ENCODE measurements around the gene MFSD12. TPM values are rescaled to one million over a fixed set of nuclear protein-coding genes. Genes with fewer than 3 reads are reported as not detected.

MFSD12 gene
- total and polyA plus RNA-seq, 2 experiments from 2014 or later, result 35.3 to 91.1 TPM

DNA sequence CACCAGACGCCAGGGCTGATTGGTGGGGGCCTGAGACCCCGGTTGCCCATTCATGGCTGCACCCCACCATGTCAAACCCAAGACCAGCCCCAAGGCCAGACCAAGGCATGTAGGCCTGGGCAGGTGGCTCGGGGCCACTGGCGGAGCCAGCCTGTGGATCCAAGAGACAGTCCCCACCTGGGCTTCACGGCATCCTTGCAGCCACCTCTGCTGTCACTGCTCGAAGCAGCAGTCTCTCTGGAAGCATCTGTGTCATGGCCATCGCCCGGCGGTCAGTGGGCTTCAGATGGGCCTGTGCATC lies 22.2 kb downstream of the MFSD12 start:
- 0 out of 3 replicates have a peak, but pooled peaks cover 3% of the 10 kb centered on the region for H3K9me3 Mint-ChIP-seq
- no peak overlapping the region for H3K27ac ChIP-seq (ENCODE audit: low read depth)
- H3K27ac Mint-ChIP-seq, result no peak overlapping the region
- peaks cover 21% of the 10 kb centered on the region for H3K27me3 Mint-ChIP-seq (ENCODE audit: insufficient read depth, low read depth, poor library complexity)
- no peak overlapping the region for H2AFZ ChIP-seq
- H3K36me3 Mint-ChIP-seq (ENCODE audit: low read depth), result peaks cover 36% of the 10 kb centered on the region
- H3F3A ChIP-seq (replicated peaks; ENCODE audit: low read depth), result peaks cover 7% of the 10 kb centered on the region; the same call in 1 of the 2 replicates
- H3K36me3 ChIP-seq (ENCODE audit: insufficient read depth), result no peaks in the 10 kb centered on the region
- ATAC-seq (no peak), DNase-seq (ENCODE audit: low spot score) (no peak)
- TF ChIP-seq, protein P1, sequence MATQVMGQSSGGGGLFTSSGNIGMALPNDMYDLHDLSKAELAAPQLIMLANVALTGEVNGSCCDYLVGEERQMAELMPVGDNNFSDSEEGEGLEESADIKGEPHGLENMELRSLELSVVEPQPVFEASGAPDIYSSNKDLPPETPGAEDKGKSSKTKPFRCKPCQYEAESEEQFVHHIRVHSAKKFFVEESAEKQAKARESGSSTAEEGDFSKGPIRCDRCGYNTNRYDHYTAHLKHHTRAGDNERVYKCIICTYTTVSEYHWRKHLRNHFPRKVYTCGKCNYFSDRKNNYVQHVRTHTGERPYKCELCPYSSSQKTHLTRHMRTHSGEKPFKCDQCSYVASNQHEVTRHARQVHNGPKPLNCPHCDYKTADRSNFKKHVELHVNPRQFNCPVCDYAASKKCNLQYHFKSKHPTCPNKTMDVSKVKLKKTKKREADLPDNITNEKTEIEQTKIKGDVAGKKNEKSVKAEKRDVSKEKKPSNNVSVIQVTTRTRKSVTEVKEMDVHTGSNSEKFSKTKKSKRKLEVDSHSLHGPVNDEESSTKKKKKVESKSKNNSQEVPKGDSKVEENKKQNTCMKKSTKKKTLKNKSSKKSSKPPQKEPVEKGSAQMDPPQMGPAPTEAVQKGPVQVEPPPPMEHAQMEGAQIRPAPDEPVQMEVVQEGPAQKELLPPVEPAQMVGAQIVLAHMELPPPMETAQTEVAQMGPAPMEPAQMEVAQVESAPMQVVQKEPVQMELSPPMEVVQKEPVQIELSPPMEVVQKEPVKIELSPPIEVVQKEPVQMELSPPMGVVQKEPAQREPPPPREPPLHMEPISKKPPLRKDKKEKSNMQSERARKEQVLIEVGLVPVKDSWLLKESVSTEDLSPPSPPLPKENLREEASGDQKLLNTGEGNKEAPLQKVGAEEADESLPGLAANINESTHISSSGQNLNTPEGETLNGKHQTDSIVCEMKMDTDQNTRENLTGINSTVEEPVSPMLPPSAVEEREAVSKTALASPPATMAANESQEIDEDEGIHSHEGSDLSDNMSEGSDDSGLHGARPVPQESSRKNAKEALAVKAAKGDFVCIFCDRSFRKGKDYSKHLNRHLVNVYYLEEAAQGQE (IDR thresholded peaks at IDR 0.05; ENCODE audit: unreplicated experiment), result no peak
- no peak for TF ChIP-seq JUNB (IDR thresholded peaks at IDR 0.05; ENCODE audit: unreplicated experiment)
- TF ChIP-seq, protein P2, sequence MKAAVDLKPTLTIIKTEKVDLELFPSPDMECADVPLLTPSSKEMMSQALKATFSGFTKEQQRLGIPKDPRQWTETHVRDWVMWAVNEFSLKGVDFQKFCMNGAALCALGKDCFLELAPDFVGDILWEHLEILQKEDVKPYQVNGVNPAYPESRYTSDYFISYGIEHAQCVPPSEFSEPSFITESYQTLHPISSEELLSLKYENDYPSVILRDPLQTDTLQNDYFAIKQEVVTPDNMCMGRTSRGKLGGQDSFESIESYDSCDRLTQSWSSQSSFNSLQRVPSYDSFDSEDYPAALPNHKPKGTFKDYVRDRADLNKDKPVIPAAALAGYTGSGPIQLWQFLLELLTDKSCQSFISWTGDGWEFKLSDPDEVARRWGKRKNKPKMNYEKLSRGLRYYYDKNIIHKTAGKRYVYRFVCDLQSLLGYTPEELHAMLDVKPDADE (IDR thresholded peaks at IDR 0.05), result no peak
- no peak for TF ChIP-seq CREB1 (CRISPR knock-in tag; IDR thresholded peaks at IDR 0.05; ENCODE audit: low read depth)
- no peak for TF ChIP-seq ZNF331 (CRISPR knock-in tag; IDR thresholded peaks at IDR 0.05; ENCODE audit: low read depth)
- no peak for TF ChIP-seq NANOG (IDR thresholded peaks at IDR 0.05; ENCODE audit: borderline replicate concordance)
- TF ChIP-seq EZH2phosphoT487 (IDR thresholded peaks at IDR 0.05; ENCODE audit: unreplicated experiment), result no peak
- TF ChIP-seq, protein P3, sequence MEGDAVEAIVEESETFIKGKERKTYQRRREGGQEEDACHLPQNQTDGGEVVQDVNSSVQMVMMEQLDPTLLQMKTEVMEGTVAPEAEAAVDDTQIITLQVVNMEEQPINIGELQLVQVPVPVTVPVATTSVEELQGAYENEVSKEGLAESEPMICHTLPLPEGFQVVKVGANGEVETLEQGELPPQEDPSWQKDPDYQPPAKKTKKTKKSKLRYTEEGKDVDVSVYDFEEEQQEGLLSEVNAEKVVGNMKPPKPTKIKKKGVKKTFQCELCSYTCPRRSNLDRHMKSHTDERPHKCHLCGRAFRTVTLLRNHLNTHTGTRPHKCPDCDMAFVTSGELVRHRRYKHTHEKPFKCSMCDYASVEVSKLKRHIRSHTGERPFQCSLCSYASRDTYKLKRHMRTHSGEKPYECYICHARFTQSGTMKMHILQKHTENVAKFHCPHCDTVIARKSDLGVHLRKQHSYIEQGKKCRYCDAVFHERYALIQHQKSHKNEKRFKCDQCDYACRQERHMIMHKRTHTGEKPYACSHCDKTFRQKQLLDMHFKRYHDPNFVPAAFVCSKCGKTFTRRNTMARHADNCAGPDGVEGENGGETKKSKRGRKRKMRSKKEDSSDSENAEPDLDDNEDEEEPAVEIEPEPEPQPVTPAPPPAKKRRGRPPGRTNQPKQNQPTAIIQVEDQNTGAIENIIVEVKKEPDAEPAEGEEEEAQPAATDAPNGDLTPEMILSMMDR (conservative IDR thresholded peaks at IDR 0.05; ENCODE audit: low read depth in 2 of 2), result no peak
- TF ChIP-seq STAT1 (IDR thresholded peaks at IDR 0.05; ENCODE audit: unreplicated experiment), result no peak
- TF ChIP-seq EZH2 (IDR thresholded peaks at IDR 0.05; ENCODE audit: low read depth, unreplicated experiment), result no peak
- TF ChIP-seq ZNF114 (CRISPR knock-in tag; IDR thresholded peaks at IDR 0.05), result no peak
- no peak for TF ChIP-seq POLR2AphosphoS5 (IDR thresholded peaks at IDR 0.05; ENCODE audit: low read depth)
- TF ChIP-seq, protein P4, sequence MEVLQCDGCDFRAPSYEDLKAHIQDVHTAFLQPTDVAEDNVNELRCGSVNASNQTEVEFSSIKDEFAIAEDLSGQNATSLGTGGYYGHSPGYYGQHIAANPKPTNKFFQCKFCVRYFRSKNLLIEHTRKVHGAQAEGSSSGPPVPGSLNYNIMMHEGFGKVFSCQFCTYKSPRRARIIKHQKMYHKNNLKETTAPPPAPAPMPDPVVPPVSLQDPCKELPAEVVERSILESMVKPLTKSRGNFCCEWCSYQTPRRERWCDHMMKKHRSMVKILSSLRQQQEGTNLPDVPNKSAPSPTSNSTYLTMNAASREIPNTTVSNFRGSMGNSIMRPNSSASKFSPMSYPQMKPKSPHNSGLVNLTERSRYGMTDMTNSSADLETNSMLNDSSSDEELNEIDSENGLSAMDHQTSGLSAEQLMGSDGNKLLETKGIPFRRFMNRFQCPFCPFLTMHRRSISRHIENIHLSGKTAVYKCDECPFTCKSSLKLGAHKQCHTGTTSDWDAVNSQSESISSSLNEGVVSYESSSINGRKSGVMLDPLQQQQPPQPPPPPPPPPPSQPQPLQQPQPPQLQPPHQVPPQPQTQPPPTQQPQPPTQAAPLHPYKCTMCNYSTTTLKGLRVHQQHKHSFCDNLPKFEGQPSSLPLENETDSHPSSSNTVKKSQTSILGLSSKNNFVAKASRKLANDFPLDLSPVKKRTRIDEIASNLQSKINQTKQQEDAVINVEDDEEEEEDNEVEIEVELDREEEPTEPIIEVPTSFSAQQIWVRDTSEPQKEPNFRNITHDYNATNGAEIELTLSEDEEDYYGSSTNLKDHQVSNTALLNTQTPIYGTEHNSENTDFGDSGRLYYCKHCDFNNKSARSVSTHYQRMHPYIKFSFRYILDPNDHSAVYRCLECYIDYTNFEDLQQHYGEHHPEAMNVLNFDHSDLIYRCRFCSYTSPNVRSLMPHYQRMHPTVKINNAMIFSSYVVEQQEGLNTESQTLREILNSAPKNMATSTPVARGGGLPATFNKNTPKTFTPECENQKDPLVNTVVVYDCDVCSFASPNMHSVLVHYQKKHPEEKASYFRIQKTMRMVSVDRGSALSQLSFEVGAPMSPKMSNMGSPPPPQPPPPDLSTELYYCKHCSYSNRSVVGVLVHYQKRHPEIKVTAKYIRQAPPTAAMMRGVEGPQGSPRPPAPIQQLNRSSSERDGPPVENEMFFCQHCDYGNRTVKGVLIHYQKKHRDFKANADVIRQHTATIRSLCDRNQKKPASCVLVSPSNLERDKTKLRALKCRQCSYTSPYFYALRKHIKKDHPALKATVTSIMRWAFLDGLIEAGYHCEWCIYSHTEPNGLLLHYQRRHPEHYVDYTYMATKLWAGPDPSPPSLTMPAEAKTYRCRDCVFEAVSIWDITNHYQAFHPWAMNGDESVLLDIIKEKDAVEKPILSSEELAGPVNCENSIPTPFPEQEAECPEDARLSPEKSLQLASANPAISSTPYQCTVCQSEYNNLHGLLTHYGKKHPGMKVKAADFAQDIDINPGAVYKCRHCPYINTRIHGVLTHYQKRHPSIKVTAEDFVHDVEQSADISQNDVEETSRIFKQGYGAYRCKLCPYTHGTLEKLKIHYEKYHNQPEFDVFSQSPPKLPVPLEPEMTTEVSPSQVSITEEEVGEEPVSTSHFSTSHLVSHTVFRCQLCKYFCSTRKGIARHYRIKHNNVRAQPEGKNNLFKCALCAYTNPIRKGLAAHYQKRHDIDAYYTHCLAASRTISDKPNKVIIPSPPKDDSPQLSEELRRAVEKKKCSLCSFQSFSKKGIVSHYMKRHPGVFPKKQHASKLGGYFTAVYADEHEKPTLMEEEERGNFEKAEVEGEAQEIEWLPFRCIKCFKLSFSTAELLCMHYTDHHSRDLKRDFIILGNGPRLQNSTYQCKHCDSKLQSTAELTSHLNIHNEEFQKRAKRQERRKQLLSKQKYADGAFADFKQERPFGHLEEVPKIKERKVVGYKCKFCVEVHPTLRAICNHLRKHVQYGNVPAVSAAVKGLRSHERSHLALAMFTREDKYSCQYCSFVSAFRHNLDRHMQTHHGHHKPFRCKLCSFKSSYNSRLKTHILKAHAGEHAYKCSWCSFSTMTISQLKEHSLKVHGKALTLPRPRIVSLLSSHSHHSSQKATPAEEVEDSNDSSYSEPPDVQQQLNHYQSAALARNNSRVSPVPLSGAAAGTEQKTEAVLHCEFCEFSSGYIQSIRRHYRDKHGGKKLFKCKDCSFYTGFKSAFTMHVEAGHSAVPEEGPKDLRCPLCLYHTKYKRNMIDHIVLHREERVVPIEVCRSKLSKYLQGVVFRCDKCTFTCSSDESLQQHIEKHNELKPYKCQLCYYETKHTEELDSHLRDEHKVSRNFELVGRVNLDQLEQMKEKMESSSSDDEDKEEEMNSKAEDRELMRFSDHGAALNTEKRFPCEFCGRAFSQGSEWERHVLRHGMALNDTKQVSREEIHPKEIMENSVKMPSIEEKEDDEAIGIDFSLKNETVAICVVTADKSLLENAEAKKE (CRISPR knock-in tag; IDR thresholded peaks at IDR 0.05), result no peak
- peaks cover 10% of the 10 kb centered on the region; the same call in 2 of the 3 replicates for H3K4me1 Mint-ChIP-seq
- no peak overlapping the region for H3K4me3 Mint-ChIP-seq
- H3K9me2 ChIP-seq (ENCODE audit: insufficient read depth), result no peaks in the 10 kb centered on the region
- H3K27me3 ChIP-seq (ENCODE audit: insufficient read depth), result no peaks in the 10 kb centered on the region
- no peak overlapping the region for H3K4me3 ChIP-seq
- no peaks in the 10 kb centered on the region; the same call in 1 of the 2 replicates for H4K20me1 ChIP-seq (replicated peaks; ENCODE audit: insufficient read depth)
- no peaks in the 10 kb centered on the region for H3K79me2 ChIP-seq (replicated peaks; ENCODE audit: insufficient read depth)
- H3K4me2 ChIP-seq, result no peak overlapping the region
- H3K4me1 ChIP-seq (ENCODE audit: insufficient read depth), result no peaks in the 10 kb centered on the region

Data from GM23338 (cell line).